Vagina (tissue), 2 donors: Measurements from ENCODE around the gene FAHD2B.
"Not testable (repeated sequence)": the region's sequence is repeated elsewhere in the genome, so short reads cannot be mapped to it uniquely, and the experiment has no call there.

Experiments used
- CTCF ChIP-seq, 3 experiments: fragments of 450-650 bp in 2 of 3; fragments of 200-600 bp in 1 of 3; sonication (generic) in 1 of 3; IDR thresholded peaks; one replicate each; pipeline ENCODE4 v1.5.1; 2017 to 2019; ENCODE audit warnings: antibody characterized with exemption in 3 of 3, mild to moderate bottlenecking in 2 of 3, moderate library complexity in 2 of 3
- POLR2A ChIP-seq, 2 donors: fragments of 450-650 bp; IDR thresholded peaks; one replicate each; pipeline ENCODE4 v1.6.1; 2017; ENCODE audit warnings: antibody characterized with exemption in 2 of 2, mild to moderate bottlenecking in 2 of 2, moderate library complexity in 2 of 2
- POLR2AphosphoS5 ChIP-seq, 2 donors: sonication (generic); formaldehyde crosslinking; IDR thresholded peaks; one replicate each; pipeline ENCODE4 v1.9.0; 2017; ENCODE audit warnings: antibody characterized with exemption in 2 of 2, mild to moderate bottlenecking in 2 of 2, low read depth in 1 of 2; ENCODE audit not compliant: insufficient read depth in 1 of 2

- TF ChIP-seq CTCF (IDR thresholded peaks at IDR 0.05); POLR2A (IDR thresholded peaks at IDR 0.05); POLR2AphosphoS5 (IDR thresholded peaks at IDR 0.05; ENCODE audit: insufficient read depth in 1 of 2, low read depth in 1 of 2): not testable (repeated sequence)
Observed at GRCh38 chr2:97050032-97050431, 44.6 kb downstream of the FAHD2B start.
